GM10847 (cell line): ENCODE measurements around the gene JAKMIP1.

ENCODE experiments used
- POLR2A ChIP-seq: IDR thresholded peaks from 2 replicates; pipeline ENCODE4 v1.6.1; 2011; ENCODE audit not compliant: insufficient read length; ENCODE audit errors: extremely low read depth

JAKMIP1 gene

DNA sequence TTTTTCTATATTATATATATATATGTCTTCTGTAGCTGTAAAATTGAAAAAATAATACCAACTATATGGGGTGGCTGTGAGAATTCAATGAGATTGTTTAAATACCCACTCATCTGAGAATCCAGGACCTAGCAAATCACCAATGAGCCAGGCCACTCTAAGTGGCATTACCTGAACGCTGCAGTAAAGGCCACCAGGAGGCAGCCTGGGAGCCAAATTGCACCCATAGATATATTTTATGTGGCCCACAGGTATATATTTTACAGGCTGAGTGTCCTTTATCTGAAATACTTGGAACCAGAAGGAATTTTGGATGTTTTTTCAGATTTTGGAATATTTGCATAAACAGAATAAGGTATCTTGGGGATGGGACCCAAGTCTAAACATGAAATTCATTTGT is 124.0 kb downstream of the JAKMIP1 start:
- TF ChIP-seq POLR2A, result no peak

DNA sequence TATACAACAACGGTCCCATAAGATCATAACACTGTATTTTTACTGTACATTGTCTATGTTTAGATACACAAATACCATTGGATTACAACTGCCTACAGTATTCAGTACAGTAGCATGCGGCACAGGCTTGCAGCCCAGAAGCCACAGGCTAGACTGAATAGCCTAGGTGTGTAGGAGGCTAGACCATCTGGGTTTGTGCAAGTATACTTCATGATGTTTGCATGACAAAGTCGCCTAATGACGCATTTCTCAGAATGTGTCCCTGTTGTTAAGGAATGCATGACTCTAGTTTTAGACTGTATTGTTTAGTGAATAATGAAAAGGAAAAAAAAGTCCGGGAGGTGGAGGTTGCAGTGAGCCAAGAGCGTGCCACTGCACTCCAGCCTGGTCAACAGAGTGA is 125.6 kb downstream of the JAKMIP1 start:
- no peak for TF ChIP-seq POLR2A

DNA sequence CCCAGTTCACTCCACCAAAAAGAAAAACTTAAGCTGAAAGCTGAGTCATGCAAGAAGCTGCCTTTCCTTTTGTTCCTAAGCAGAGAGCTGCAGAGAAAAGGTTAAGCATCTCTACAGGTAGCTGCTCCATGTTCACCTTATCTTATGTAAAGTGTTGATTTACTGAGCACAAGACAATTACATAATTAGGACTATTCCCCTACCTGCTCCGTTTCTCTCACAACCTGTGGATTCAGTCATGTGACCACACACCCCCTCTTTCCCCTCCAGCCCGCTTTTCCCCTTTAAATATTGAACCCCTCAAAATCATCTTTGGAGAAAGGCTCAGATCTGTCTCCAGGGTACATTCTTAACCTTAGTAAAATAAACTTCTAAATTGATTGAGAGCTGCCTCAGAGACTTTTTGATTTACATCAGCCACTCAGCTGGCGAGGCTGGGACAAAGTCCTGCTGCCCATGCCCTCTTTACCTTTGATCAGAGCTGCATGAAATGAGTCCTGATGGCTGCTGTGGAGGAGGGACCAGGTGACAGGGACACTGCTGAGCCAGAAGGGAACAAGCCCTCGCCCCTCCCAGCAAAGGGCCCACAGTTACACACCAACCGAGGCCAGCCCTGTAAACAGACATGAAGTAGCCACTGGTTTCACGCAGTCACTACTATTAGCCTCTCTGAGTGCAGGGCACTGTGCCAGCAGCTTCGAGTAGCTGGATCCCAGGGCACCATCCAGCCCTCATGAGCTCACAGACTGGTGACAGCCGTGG is 128.2 kb downstream of the JAKMIP1 start:
- TF ChIP-seq POLR2A, result no peak

DNA sequence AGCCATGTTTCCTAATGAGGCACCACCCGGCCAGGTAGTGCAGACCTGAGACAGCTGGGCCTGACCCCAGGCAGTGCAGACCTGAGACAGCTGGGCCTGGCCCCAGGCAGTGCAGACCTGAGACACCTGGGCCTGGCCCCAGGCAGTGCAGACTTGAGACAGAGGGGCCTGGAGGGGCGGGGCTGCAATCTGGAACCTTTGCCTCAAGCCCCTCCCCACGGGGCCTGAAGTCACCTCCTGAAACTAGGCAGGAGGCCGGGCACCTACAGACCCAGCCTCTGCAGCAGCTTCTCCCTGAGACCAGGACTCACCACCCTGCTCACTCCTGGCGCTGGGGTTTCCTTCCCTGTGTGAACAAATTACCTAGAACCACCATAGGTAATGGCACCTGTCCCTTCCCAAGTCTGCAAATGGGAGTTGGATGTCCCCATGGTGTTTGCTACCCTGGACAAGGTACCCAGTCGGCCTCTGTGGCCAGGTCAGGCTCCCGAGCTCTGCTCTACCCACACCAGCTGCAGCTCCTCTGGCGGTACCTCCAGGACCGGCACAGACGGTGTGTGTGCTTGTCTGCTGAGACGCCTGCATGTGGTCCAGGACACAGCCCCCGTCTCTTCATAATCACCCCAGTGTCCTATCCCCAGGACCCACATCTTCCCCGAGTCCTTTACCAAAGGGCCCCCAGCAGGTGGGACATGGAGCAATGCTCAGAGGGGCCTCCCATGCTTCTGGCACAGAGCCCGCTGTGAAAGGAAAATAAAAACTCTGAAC is 129.0 kb downstream of the JAKMIP1 start:
- TF ChIP-seq POLR2A, result no peak

DNA sequence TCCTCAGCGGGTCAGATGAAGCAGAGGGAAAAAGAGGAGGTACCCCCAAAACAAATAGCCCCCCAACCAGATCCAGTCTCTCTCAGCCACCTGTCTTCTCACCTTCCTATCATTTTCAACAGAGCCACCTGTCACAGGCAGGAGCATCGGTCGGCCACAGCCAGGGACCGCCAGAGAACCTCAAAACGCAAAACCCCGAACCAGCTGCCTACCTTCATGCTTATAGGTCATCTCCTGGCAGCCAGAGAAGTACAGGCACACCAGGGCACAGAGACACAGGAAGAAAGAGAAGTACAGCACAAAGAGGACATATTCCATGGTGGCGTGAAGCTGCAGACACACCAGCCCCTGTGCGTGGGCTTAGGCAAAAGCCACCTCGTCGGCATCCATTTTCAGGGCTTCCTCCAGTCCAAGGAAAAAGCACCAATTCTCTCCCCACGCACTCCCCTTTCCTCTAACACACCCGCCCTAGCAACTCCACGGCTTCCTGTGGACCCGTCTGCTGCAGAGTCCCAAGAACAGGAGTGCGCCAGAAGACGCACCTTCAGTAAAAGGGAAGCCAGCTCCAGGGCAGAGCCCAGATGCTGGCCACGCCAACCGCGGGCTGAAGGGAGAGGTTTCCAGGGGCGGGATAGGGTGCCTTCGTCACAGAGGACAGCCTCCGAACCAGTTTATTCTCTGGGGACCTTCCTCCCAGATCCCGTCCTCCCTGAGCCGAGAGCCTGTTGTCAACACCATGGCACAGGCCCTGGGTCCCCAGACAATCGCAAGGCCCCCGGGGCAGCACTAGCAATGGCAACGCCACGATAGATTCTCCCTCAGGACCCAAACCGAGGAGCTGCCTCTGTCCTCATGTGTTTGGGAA is 130.3 kb downstream of the JAKMIP1 start:
- TF ChIP-seq POLR2A, result no peak

DNA sequence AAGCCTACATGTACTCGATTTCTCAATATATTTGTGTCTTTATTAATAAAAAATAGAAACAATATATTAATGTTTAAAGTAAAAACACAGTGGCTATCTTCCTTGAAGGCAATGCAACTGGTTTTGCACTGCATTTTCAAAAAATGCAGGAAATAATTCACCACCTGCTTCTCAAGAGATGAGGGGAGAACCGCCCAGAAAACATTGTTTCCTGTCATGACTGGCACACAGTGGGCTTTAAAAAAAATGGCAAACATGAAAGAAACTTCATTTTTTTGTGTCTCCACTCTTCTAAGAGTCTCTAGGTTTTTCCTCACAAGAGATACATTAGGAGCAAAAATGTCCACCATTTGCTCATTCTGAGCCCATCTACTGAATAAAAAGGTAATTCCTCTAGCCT is 131.4 kb downstream of the JAKMIP1 start:
- TF ChIP-seq POLR2A, result no peak

DNA sequence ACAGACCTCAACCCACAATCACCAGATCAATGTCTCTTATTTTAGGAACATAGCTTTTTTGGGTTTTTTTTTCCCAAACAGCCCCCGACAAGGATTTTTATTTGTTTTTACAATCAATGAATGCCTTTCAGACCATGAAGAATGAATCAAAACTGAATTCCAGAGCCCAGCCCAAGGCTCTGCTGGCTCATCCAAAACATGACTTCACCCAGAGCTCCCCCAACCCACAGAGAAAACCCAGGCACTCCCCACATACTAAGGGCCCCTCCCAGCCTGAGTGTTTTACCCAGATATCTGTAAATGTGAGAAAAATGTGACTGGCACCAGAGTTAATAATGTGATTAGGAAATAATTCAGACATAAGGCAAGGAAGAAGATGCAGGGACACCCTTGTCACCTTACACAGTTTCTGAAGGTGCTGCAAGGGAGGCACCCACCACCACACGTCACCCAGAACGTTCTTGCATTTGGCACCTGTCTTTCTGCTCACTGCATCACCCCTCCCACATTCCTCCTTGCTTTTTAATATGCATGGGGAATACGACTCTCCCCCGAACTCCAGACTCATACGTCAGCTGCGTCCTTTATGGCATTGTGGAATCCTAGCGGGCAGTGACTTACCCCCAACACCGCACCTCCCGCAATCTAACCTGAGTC is 134.3 kb downstream of the JAKMIP1 start:
- no peak for TF ChIP-seq POLR2A

DNA sequence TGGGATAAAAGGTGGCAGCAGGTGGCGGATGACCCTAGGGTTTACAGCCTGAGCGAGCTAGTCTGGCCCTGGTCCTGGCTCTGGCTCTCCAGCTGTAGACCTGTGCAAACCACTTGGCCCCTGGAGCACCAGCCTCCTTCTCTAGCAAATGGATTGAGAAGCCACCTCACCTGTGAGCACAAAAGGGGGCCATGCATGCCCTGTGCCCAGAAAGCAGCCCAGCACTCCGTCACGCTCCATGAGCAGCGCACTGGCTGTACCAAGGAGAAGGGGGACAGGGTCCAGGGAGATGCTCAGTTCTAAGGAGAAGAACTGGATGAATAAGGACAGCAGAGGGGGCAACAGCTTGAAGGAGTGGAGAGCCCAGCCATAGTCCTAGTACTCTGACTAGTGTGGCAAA is 135.2 kb downstream of the JAKMIP1 start:
- no peak for TF ChIP-seq POLR2A

DNA sequence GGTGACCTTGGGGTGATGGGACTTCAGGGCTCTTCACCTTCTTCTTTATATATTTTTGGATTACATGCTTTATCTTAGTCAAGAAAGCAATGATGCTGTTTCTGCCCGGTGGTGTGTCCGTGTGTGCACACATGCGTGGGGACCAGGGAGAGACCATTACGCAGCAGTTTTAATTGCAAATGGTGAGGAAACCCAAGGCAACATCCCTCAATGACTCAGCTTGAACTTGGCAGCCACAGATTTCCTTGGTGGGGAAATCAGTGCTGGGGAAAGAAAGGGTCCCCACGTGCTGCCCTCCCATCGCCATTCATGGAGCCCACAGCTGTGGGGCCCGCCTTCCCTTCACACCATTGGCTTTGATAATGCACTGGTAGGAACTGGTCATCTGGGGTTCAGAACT is 136.0 kb downstream of the JAKMIP1 start:
- TF ChIP-seq POLR2A, result no peak

DNA sequence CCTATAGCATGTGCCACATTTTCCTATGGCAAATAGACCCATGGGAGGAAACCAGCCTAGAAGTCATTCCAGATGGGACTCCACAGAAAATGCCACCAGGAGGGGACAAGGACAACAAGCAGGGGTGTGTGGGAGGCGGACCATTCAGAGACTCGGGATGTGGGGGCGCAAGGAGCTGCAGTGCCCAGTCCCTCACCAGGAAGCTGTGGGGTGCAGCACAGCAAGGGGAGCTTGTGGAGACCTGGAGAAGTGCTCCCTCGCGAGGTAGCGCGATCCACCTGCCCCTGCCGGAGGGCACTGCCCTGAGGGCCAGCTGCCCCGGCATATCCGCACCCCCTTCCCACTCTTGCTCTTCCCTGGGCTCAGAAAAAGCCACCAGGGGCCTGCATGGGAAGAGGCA is 136.7 kb downstream of the JAKMIP1 start:
- no peak for TF ChIP-seq POLR2A

DNA sequence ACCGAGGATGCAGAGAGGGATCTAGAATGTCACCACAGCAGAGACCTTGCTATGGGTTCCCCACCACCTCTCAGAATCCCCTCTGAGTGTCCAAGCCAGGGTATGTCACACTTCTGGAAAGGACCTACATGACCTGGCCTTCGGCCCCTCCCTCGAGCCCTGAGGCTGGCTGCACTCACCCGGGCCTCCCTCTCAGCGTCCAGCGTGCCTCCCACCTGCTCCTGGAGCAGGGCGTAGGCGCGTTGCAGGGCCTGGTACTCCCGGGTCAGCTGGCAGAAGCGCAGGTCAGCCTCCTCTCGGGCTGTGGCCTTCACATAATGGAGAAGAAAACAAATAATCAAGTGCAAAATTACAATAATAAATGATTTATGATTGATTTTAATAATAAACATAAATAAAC is 138.2 kb downstream of the JAKMIP1 start:
- TF ChIP-seq POLR2A, result no peak

DNA sequence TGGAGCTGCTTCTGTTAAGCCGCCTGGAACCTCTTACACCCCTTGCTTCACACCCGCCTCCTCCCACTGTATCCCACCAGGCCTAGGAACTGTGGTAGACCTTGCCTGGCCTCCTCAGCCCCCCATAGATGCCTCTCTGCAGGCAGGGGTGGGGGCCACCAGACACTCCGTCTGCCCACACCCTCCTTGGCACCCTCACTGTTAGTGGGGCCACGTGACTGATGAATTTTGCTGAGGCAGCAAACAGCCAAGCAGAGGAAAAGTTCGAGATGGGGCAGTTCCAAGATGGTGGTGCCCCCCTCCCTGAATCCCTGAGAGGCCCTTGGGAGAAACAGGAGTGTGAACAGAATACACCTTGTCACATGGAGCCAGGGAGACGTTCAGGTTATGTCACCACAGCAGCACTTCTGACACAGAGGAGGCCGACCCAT is 141.0 kb downstream of the JAKMIP1 start:
- no peak for TF ChIP-seq POLR2A

DNA sequence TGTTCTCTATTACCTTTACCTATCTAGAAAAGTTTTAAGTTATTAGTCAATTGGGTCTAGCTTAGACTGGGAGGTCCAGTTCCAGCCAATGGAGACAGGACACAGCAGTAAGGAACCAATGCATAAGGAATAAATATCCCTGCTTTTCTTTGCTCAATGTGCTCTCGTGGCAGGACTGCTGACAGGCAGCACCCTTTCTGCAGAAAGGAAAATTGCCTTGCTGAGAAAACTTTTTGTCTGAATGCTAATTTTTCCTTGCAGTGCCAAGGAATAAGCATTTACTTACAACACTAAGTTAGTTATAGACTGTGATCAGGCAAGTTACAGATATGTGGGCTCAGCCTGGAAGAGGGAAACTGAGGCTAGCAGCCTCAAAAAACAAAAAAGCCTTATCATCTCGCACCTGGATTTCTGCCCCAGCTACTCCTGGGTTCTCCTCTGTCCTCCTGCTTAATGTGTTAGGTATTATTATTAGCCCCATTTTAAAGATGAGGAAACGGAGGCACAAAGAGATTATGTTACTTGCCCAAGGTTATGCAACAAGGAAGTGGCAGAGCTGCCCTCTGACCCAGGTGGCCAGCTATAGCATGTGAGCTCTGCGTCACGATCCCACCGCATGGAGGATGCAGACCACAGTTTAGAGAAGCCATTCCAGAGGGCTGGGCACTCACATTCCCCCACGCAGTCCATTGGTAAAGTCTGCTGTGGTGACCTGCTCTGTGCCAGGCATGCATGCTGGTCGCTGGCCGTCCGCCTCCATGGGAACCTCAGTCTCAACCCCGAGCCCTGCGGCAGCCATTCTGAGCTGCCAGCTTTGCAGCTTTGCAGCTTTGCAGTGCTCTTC is 141.6 kb downstream of the JAKMIP1 start:
- TF ChIP-seq POLR2A, result no peak
